ENCODE data around the gene TRIM41.
"Not testable (repeated sequence)": the region's sequence is repeated elsewhere in the genome, so short reads cannot be mapped to it uniquely, and the experiment has no call there.

The TRIM41 gene

GRCh38 chr5:181259283-181259682 is 36.2 kb downstream of the TRIM41 start:
- DNase-seq = no peak

- DNase-seq = no peak
These were observed 37.1 kb downstream of the TRIM41 start for GRCh38 chr5:181259974-181260719.

GRCh38 chr5:181260720-181261319 is 37.7 kb downstream of the TRIM41 start, which contains the start of gene TRIM52:
Gene TRIM52 (minus strand): TSS chr5:181261143. CDS start chr5:181260813, 330 bp downstream.
- DNase-seq = no peak

GRCh38 chr5:181261320-181262049 is 38.4 kb downstream of the TRIM41 start:
- no peak for DNase-seq

GRCh38 chr5:181263633-181264032 is 40.6 kb downstream of the TRIM41 start:
- no peak for DNase-seq

GRCh38 chr5:181265092-181265671 is 42.1 kb downstream of the TRIM41 start:
- no peak for DNase-seq

- not testable (repeated sequence) for DNase-seq
These were observed 44.3 kb downstream of the TRIM41 start for GRCh38 chr5:181267291-181267904.

GRCh38 chr5:181267907-181268306 is 44.8 kb downstream of the TRIM41 start:
- not testable (repeated sequence) for DNase-seq

- DNase-seq = no peak
These were observed 48.0 kb downstream of the TRIM41 start for GRCh38 chr5:181271081-181271480.

GRCh38 chr5:181273433-181273744 is 50.3 kb downstream of the TRIM41 start:
- not testable (repeated sequence) for DNase-seq

GRCh38 chr5:181280251-181280762 is 57.2 kb downstream of the TRIM41 start:
- no peak for DNase-seq

- no peak for DNase-seq
These were observed 58.2 kb downstream of the TRIM41 start for GRCh38 chr5:181281077-181281983.

- DNase-seq = no peak
These were observed 58.9 kb downstream of the TRIM41 start for GRCh38 chr5:181281984-181282316.

GRCh38 chr5:181282415-181282814 is 59.3 kb downstream of the TRIM41 start:
- DNase-seq = not testable (repeated sequence)

- DNase-seq = no peak
These were observed 59.8 kb downstream of the TRIM41 start for GRCh38 chr5:181282874-181283273.

- no peak for DNase-seq
These were observed 60.3 kb downstream of the TRIM41 start for GRCh38 chr5:181283347-181283746.

GRCh38 chr5:181283841-181284755 is 61.0 kb downstream of the TRIM41 start:
- DNase-seq = not testable (repeated sequence)
